ENCODE data around the gene CCDC24.

GRCh38 chr1:44033041-44033575, 41.7 kb downstream of the CCDC24 start:
- TF ChIP-seq CTCF (IDR thresholded peaks at IDR 0.05) (no peak), POLR2A (IDR thresholded peaks at IDR 0.05) (no peak)
